Measurements from ENCODE around the gene EFNA2.

DNA sequence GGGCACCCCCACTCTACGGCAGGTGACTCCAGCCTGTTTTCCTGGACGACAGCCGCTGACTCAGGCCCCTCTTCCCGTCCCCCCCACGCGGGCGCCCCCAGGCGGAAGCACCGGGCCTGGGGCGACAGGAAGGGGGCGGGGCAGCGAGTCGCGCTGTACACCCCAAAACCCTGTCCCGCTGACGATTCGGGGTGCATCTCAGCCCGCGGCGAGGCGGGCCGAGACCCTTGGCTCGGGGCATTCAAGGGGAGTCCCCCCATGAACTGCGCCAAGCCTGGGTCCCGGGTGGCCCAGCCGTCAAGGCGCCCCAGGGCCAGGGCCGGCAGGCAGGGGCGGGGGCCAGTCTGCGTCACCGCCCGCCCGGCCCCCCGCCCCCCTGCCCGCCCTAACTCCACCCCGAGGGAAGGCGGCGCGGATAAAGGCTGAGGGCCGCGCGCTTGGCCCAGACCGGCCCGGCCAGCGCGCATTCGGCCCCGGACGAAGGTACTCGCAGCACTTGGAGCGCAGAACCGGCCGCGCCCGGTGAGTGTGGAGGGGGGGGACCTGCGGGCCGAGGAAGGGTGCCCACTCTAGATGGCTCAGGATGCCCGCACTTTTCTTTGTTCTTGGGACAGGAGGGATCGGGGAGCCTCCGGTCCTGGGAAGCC is 37.4 kb upstream of the EFNA2 start, which contains the start of gene MIDN:
- TF ChIP-seq, protein P1, sequence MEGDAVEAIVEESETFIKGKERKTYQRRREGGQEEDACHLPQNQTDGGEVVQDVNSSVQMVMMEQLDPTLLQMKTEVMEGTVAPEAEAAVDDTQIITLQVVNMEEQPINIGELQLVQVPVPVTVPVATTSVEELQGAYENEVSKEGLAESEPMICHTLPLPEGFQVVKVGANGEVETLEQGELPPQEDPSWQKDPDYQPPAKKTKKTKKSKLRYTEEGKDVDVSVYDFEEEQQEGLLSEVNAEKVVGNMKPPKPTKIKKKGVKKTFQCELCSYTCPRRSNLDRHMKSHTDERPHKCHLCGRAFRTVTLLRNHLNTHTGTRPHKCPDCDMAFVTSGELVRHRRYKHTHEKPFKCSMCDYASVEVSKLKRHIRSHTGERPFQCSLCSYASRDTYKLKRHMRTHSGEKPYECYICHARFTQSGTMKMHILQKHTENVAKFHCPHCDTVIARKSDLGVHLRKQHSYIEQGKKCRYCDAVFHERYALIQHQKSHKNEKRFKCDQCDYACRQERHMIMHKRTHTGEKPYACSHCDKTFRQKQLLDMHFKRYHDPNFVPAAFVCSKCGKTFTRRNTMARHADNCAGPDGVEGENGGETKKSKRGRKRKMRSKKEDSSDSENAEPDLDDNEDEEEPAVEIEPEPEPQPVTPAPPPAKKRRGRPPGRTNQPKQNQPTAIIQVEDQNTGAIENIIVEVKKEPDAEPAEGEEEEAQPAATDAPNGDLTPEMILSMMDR (conservative IDR thresholded peaks at IDR 0.05; ENCODE audit: low read depth, low read length), result peak; percentile 44
- TF ChIP-seq EZH2 (IDR thresholded peaks at IDR 0.05; ENCODE audit: low read length, unreplicated experiment) (no peak), EZH2phosphoT487 (IDR thresholded peaks at IDR 0.05; ENCODE audit: borderline replicate concordance, low read length) (no peak)

Measured in PC-3 (cell line).